HG03108 (cell line): ENCODE results near the gene CCR8.
"Not testable (repeated sequence)": the region's sequence is repeated elsewhere in the genome, so short reads cannot be mapped to it uniquely, and the experiment has no call there.

Experiments used
- ATAC-seq: cut with Tn5 transposase; IDR thresholded peaks from one replicate; pipeline ENCODE4 v1.9.1; 2021; ENCODE audit warnings: moderate library complexity; ENCODE audit not compliant: unreplicated experiment

The CCR8 gene

DNA sequence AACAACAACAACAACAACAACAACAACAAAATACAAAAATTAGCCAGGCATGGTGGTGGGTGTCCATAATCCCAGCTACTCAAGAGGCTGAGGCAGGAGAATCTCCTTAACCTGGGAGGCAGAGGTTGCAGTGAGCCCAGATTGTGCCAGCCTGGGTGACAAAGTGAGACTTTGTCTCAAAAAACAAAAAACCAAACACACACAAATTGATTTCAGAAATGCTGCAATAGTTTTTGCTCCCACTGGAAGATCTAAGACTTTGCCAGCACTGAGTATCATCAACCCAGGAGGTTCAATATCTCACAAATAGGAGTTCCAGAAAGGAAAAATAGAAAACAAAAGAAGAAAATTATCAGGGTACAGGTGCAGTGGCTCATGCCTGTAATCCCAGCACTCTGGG is 16.2 kb upstream of the CCR8 start:
- no peak for ATAC-seq

DNA sequence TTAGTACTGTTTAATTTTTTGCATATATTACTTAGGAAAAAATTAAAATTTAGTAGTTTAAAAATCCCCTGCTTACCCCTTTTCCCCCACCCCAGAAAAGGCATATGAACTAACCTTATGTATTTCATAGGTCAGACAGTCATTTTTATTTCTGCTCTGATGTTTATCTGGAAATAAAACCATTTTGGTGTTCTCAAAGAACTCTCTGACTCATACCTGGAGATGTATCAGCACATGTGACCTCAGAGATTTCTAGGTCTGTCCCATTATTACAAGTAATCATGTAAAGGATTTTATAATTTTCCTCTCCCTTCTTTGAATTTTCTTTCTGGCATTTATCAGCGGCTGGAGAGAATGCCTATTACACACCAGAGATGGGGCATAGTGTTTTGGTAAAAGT is 14.1 kb upstream of the CCR8 start:
- ATAC-seq, result no peak

DNA sequence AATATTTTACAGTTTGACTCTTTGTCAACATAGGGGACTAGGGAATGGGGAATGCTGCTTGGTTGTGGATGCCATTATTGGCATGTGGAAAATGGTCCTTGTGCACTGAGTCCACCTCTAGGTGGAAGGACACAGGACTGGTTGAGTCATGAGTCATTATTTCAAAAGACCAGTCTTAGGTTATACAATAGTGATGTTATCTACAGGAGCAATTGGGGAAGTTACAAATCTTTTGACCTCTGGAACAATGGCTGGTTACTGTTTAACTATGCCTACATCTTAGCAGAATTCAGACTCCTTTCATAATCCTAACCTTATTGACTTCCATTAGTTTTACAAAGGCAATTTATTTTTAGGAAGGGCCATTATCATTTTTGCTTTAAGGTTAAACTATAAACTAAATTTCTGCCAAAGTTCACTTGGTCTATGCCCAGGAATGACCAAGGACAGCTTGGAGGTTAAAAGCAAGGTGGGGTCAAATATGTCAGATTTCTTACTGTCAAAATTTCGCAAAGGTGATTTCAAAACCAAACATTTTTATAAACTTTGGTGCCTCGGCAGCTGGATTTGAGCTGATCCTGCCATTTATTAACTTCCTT is 11.8 kb upstream of the CCR8 start:
- no peak for ATAC-seq

DNA sequence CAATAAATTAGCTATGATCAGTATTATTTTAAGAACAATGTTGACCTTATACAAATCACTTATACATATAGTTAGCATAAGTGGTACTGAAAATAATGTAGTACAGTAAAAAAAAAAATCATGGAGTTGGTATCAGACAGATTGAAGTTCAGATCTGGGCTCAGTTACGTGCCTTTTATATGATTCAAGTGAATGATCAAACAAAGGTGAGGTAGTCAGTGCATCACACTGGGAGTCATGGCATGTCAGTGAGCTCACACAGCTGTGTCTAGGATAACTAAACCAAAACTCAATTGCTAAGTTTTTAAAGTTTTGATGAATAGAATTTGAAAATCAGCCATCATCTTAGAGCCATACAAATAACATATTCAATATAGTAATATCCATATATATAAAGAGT is 11.2 kb upstream of the CCR8 start:
- ATAC-seq, result no peak

- ATAC-seq, result no peak
These were observed 10.3 kb upstream of the CCR8 start for GRCh38 chr3:39319249-39319648.

GRCh38 chr3:39321574-39321983 is 7.9 kb upstream of the CCR8 start:
- ATAC-seq, result not testable (repeated sequence)

DNA sequence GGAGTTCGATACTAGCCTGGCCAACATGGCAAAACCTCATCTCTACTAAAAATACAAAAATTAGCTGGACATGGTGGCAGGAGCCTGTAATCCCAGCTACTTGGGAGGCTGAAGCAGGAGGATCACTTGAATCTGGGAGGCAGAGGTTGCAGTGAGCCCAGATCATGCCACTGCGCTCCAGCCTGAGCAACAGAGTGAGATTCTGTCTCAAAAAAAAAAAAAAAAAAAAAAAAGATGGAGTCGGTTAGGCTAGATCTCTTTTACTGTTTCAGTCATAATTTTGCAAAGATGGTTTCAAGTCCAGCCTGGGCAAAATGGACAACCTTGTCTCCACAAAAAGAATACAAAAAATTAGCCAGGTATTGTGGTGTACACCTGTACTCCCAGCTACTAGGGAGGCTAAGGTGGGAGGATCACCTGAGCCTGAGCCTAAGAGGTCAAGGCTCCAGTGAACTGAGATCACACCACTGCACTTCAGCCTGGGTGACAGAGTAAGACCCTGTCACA is 7.2 kb upstream of the CCR8 start:
- ATAC-seq, result not testable (repeated sequence)

- no peak for ATAC-seq
These were observed 6.6 kb upstream of the CCR8 start for GRCh38 chr3:39322936-39323335.

- no peak for ATAC-seq
These were observed 6.0 kb upstream of the CCR8 start for GRCh38 chr3:39323494-39323893.

DNA sequence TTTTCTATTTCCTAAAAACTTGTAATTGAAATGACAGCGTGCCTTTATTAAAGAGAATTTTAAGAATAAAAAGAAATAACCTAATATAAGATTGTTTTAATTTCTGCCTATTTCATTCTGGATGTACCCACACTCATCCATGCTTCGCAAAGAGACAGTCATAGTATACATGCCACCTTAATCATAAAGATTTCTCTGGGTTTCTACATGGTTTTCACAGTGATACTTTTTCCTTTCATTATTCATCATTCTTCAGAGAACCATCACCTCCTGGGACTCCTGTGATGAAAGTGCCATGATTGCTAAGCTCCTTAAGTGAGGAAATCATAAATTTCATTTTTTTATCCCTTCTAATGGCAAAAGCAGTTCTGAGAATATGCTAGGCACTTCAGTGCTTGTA is 4.3 kb upstream of the CCR8 start:
- no peak for ATAC-seq

DNA sequence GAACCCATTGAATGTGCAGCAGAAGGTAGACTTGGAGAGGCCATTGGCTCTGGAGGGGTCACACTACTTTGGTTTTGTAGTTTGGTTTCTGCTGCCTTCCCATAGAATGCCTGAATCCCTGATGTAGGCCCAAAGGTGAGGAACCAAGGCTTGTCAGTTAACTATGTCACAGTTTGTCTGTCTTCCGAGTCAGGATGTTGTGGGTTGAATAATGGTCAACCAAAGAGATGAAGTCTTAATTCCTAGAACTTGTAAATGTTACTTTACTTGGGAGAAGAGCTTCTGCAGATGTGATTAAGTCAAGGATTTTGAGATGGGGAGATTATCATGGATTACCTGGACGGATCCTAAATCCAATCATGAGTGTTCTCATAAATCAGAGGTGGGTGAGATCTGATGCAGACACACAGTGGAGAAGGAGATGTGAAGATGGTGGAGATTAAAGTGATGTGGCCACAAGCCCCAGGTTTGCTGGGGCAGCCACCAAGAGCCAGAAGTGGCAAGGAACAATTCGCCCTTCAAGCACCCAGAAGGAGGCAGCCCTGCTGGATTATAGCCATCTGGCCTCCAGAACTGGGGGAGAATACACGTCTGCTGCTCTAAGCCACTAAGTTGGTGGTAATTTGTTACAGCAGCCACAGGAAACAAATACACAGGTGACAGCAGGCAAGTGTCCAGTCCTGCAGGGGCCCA is 2.3 kb upstream of the CCR8 start:
- ATAC-seq, result no peak

GRCh38 chr3:39327746-39328349 is 1.7 kb upstream of the CCR8 start:
- peak; percentile 54 for ATAC-seq

GRCh38 chr3:39330824-39331223 is 1.3 kb downstream of the CCR8 start:
- ATAC-seq, result no peak

DNA sequence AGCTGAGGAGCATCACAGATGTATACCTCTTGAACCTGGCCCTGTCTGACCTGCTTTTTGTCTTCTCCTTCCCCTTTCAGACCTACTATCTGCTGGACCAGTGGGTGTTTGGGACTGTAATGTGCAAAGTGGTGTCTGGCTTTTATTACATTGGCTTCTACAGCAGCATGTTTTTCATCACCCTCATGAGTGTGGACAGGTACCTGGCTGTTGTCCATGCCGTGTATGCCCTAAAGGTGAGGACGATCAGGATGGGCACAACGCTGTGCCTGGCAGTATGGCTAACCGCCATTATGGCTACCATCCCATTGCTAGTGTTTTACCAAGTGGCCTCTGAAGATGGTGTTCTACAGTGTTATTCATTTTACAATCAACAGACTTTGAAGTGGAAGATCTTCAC is 3.0 kb downstream of the CCR8 start:
- ATAC-seq, result no peak

GRCh38 chr3:39333607-39334006 is 4.1 kb downstream of the CCR8 start:
- no peak for ATAC-seq

DNA sequence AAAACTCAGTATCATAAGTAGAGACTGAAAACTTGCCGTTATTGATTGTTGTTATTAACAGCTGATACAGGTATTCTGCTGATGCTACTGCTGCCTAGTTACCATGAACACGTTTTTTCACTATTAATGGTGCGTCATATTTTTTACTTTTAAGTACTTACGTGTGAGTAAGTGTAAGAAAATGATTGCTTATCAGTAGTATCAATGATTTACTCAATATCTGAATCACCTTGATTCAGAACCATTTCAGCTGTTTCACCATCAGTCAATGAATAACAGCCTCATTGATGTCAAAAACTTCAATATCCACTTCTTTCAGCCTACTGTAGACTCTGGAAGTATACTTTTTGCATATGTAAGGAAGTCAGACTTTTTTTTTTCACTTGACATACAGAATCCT is 4.7 kb downstream of the CCR8 start:
- no peak for ATAC-seq

DNA sequence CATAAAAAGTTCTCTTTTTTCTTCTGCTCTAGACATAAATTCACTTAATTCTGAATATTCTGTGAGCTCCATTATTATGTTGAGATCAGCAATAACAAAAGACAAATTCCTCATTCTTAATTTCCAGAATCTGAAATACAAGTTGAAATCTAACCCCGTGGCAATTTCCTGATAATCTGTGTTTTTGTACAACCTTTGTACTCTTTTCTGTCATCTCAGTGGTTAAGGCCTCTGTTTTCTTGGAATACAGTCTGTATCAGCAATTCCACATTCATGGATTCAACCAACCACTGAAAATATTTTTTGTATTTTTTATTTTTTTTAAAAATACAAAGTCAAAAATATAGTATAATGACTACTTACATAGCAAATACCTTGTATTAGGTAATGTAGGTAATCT is 8.7 kb downstream of the CCR8 start:
- ATAC-seq, result no peak

DNA sequence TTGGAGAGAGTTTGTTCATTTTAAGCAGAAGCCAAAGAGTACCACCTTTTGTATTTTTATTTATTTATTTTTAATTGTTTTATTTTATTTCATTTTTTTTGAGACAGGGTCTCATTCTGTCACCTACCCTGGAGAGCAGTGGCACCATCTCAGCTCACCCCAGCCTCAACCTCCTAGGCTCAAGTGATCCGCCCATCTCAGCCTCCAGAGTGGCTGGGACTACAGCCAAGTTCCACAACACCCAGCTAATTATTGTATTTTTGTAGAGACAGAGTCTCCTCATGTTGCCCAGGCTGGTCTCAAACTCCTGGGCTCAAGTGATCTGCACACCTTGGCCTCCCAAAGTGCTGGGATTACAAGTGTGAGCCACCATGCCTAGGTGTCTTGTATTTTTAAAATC is 9.6 kb downstream of the CCR8 start:
- no peak for ATAC-seq

GRCh38 chr3:39343076-39343717 is 13.7 kb downstream of the CCR8 start:
- ATAC-seq, result no peak

DNA sequence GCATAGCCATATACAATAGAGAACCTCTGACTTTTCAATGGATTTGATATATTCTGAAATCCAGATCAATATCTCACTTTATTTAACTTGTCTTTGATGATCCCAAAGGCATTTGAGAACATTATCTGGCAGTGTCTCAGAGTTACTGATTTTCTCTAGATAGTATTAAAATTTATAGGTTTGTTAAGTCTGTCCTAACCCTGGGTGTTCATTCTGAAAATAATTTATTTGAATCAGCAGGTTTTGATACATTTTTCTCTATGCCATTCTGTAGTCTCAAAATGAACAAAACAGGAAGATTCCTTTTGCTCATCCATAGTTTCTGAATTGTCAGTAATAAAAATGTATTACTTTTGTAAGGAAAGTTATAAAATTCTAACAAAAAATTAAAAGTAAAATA is 14.3 kb downstream of the CCR8 start:
- ATAC-seq, result no peak

DNA sequence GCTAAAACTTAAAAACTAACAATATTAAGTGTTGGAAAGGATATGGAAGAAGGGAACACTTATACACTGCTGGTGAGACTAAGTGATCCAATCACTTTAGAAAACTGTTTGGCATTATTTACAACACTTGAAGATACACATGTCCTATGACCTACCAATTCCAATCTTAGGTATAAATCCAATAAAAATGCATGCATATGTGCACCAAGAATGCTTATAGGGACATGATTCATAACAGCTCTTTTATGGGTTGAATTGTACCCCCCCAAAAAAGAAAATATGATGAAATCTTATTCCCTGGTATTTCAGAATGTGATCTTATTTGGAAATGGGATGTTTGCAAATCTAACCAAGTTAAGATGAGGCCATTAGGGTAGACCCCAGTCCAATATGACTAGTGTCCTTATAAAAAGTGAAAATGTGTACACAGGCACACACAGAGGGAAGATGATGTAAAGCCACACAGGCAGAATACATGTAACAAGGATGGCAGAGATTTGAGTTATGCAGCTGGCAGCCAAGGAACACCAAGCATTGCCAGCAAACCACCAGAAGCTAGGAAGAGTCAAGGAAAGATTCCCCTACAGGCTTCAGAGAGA is 15.3 kb downstream of the CCR8 start:
- ATAC-seq, result no peak
